ENCODE data around the gene RANBP17.

- TF ChIP-seq POLR2A (IDR thresholded peaks at IDR 0.05), result no peak
- TF ChIP-seq, protein P1, sequence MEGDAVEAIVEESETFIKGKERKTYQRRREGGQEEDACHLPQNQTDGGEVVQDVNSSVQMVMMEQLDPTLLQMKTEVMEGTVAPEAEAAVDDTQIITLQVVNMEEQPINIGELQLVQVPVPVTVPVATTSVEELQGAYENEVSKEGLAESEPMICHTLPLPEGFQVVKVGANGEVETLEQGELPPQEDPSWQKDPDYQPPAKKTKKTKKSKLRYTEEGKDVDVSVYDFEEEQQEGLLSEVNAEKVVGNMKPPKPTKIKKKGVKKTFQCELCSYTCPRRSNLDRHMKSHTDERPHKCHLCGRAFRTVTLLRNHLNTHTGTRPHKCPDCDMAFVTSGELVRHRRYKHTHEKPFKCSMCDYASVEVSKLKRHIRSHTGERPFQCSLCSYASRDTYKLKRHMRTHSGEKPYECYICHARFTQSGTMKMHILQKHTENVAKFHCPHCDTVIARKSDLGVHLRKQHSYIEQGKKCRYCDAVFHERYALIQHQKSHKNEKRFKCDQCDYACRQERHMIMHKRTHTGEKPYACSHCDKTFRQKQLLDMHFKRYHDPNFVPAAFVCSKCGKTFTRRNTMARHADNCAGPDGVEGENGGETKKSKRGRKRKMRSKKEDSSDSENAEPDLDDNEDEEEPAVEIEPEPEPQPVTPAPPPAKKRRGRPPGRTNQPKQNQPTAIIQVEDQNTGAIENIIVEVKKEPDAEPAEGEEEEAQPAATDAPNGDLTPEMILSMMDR (IDR thresholded peaks at IDR 0.05), result no peak
These were observed 326.2 kb downstream of the RANBP17 start for GRCh38 chr5:171188016-171188415.

Data from lower leg skin (tissue), 3 donors.